Fibroblast of pulmonary artery (primary cell): ENCODE results near the gene NUBPL.

ENCODE experiments used
- DNase-seq: peaks from one replicate; pipeline ENCODE4 v3.0.0-alpha.2; 2010; ENCODE audit warnings: low read depth
- H3K4me3 ChIP-seq: replicated peaks from 2 replicates; pipeline ENCODE4 v1.5.1; 2011; ENCODE audit warnings: low read depth, mild to moderate bottlenecking, control low read depth, low read length, moderate library complexity
- TF ChIP-seq, protein P1 (sequence below): IDR thresholded peaks from 2 replicates; pipeline ENCODE4 v1.5.1; 2011; ENCODE audit warnings: mild to moderate bottlenecking, control low read depth, low read length, inconsistent platforms; ENCODE audit errors: missing control alignments

Gene NUBPL

DNA sequence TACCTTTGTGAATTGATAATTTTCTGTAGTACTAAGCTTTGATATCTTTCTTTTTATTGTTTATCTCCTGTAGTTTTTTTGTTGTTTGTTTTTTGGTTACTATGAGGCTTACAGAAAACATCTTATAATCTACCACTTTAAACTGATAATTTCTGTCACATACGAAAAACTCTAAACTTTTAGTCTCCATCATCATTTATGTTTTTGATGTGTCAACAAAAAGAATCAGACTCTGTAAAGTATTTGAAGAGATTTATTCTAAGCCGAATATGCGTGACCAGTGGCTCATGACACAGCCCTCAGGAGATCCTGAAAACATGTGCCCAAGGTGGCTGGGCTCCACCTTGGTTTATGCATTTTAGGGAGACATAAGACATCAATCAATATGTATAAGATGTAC, 348.8 kb downstream of the NUBPL start:
- TF ChIP-seq, protein P1, sequence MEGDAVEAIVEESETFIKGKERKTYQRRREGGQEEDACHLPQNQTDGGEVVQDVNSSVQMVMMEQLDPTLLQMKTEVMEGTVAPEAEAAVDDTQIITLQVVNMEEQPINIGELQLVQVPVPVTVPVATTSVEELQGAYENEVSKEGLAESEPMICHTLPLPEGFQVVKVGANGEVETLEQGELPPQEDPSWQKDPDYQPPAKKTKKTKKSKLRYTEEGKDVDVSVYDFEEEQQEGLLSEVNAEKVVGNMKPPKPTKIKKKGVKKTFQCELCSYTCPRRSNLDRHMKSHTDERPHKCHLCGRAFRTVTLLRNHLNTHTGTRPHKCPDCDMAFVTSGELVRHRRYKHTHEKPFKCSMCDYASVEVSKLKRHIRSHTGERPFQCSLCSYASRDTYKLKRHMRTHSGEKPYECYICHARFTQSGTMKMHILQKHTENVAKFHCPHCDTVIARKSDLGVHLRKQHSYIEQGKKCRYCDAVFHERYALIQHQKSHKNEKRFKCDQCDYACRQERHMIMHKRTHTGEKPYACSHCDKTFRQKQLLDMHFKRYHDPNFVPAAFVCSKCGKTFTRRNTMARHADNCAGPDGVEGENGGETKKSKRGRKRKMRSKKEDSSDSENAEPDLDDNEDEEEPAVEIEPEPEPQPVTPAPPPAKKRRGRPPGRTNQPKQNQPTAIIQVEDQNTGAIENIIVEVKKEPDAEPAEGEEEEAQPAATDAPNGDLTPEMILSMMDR = no peak
- DNase-seq = no peak
- H3K4me3 ChIP-seq = no peak overlapping the region
